K562 (cell line): ENCODE measurements around the gene FAM83D. TPM values are rescaled to one million over a fixed set of nuclear protein-coding genes. Genes with fewer than 3 reads are reported as not detected.

Experiments
- AFF1 ChIP-seq, 2 experiments: fragments of 450-650 bp; IDR thresholded peaks; 2 replicates each; pipeline ENCODE4 v1.6.1; 2018; ENCODE audit warnings: mild to moderate bottlenecking in 2 of 2, low read depth in 1 of 2; ENCODE audit not compliant: partially characterized antibody in 2 of 2
- ATF1 ChIP-seq, 2 experiments: fragments of 450-650 bp in 1 of 2; IDR thresholded peaks; 2 replicates each; pipeline ENCODE4 v1.6.1; 2016; ENCODE audit warnings: missing compliant biosample characterization in 1 of 2, missing genetic modification characterization in 1 of 2
- BRF2 ChIP-seq: IDR thresholded peaks from 3 replicates; pipeline ENCODE4 v1.6.1; 2011; ENCODE audit warnings: borderline replicate concordance, mild to moderate bottlenecking; ENCODE audit not compliant: insufficient read length, insufficient read depth
- CEBPG ChIP-seq, 3 experiments: fragments of 200-800 bp in 1 of 3; sonication (Bioruptor generic) in 1 of 3; sonication (generic) in 1 of 3; formaldehyde crosslinking in 1 of 3; IDR thresholded peaks in 2 of 3; conservative IDR thresholded peaks in 1 of 3; 2 replicates each; pipeline versions ENCODE4 v1.6.1 to v1.8.0; 2016 to 2022; ENCODE audit warnings: missing compliant biosample characterization in 2 of 3, missing genetic modification characterization in 2 of 3, mild to moderate bottlenecking in 1 of 3, missing genetic modification reagents in 1 of 3
- HMGN3 ChIP-seq: IDR thresholded peaks from 2 replicates; pipeline ENCODE4 v1.6.1; 2011; ENCODE audit warnings: borderline replicate concordance, low read depth, mild to moderate bottlenecking, mixed read lengths, low read length; ENCODE audit not compliant: insufficient read length; ENCODE audit errors: extremely low read depth
- ID3 ChIP-seq, 2 experiments: fragments of 250-450 bp in 1 of 2; fragments of 450-650 bp in 1 of 2; sonication (Bioruptor Pico) in 1 of 2; IDR thresholded peaks; 2 replicates each; pipeline versions ENCODE4 v1.6.1 to v1.8.0; 2016 to 2021; ENCODE audit warnings: mild to moderate bottlenecking in 2 of 2, moderate library complexity in 2 of 2, missing compliant biosample characterization in 1 of 2, missing genetic modification characterization in 1 of 2
- NCOA4 ChIP-seq: fragments of 450-650 bp; IDR thresholded peaks from 2 replicates; pipeline ENCODE4 v1.6.1; 2018; ENCODE audit warnings: mild to moderate bottlenecking; ENCODE audit not compliant: partially characterized antibody
- RB1 ChIP-seq: fragments of 450-650 bp; IDR thresholded peaks from 2 replicates; pipeline ENCODE4 v1.6.1; 2017; ENCODE audit warnings: low read depth, mild to moderate bottlenecking
- RBBP5 ChIP-seq: fragments of 200-600 bp; sonication (generic); IDR thresholded peaks from 2 replicates; pipeline ENCODE4 v1.6.1; 2012; ENCODE audit warnings: borderline replicate concordance, mild to moderate bottlenecking, low read length, control low read depth, inconsistent platforms; ENCODE audit not compliant: insufficient read depth, poor library complexity, severe bottlenecking
- RNF2 ChIP-seq: sonication (generic); IDR thresholded peaks from 2 replicates; pipeline ENCODE4 v1.6.1; 2016
- SIX5 ChIP-seq, 2 experiments: IDR thresholded peaks; 2 replicates each; pipeline ENCODE4 v1.6.1; 2011; ENCODE audit warnings: low read length in 2 of 2, borderline replicate concordance in 1 of 2, low read depth in 1 of 2, mild to moderate bottlenecking in 1 of 2, moderate library complexity in 1 of 2; ENCODE audit not compliant: insufficient read depth in 1 of 2
- SPI1 ChIP-seq: IDR thresholded peaks from 2 replicates; pipeline ENCODE4 v1.6.1; 2011; ENCODE audit warnings: low read depth, low read length, control low read depth, borderline replicate concordance
- TRIM25 ChIP-seq: fragments of 450-650 bp; IDR thresholded peaks from 2 replicates; pipeline ENCODE4 v1.7.0; 2016; ENCODE audit warnings: borderline replicate concordance
- YBX1 ChIP-seq: fragments of 450-650 bp; IDR thresholded peaks from 2 replicates; pipeline ENCODE4 v1.7.1; 2016; ENCODE audit warnings: mild to moderate bottlenecking
- ZNF263 ChIP-seq: sonication (generic); formaldehyde crosslinking; IDR thresholded peaks from 2 replicates; pipeline ENCODE4 v1.8.0; 2022; ENCODE audit warnings: mild to moderate bottlenecking, missing genetic modification reagents, borderline replicate concordance
- ZNF695 ChIP-seq: fragments of 450-650 bp; formaldehyde crosslinking; IDR thresholded peaks from 2 replicates; pipeline ENCODE4 v1.4.0; 2020; ENCODE audit warnings: mild to moderate bottlenecking, moderate library complexity
- ZNF77 ChIP-seq: fragments of 250-450 bp; sonication (Bioruptor Pico); IDR thresholded peaks from 2 replicates; pipeline ENCODE4 v1.5.0; 2020
- polyA plus RNA-seq, 8 experiments: library from polyadenylated mRNA; depleted of rRNA in 4 of 8; stranded (reverse) in 5 of 8; unstranded in 3 of 8; fragments of >200 nt; fragmentation: Nextera tagmentation in 2 of 8; fragmentation: Illumina TruSeq in 1 of 8; extraction: Ambion mirVana in 2 of 8; extraction: Trizol in 1 of 8; gene quantifications; 2 replicates each; pipeline versions ENCODE4 v1.2.1 to v1.2.3, GENCODE V29; 2011 to 2014; ENCODE audit warnings: inconsistent platforms in 1 of 8, missing spikeins in 1 of 8
- total RNA-seq, 7 experiments: library from RNA; depleted of rRNA in 6 of 7; stranded (reverse); fragments of >200 nt in 6 of 7; fragmentation: Illumina TruSeq in 2 of 7; extraction: Trizol in 2 of 7; gene quantifications; 2 replicates each; pipeline versions ENCODE4 v1.2.1 to v1.2.3, GENCODE V29; 2011 to 2021; ENCODE audit warnings: low replicate concordance in 1 of 7

The FAM83D gene
- total and polyA plus RNA-seq, 9 of the 15 experiments (the other 6 are each of a cell fraction or from before 2014, with no cell fraction given) = 8.2 to 66.1 (median 43.5) TPM

GRCh38 chr20:38962044-38962927 is 36.1 kb downstream of the FAM83D start, which contains the start of gene DHX35 (continued):
- TF ChIP-seq RBBP5 = peak; percentile 100
- TF ChIP-seq TRIM25 = no peak
- TF ChIP-seq YBX1 = no peak
- no peak for TF ChIP-seq CEBPG (CRISPR knock-in tag; IDR thresholded peaks at IDR 0.05)
- TF ChIP-seq CEBPG (tag; conservative IDR thresholded peaks at IDR 0.05 in 1 of 2, IDR thresholded peaks at IDR 0.05 in 1 of 2) = no peak
- peak; percentile 94 for TF ChIP-seq RB1
- TF ChIP-seq ATF1 (CRISPR knock-in tag; IDR thresholded peaks at IDR 0.05) = no peak
- peak; percentile 78 for TF ChIP-seq ATF1 (tag; IDR thresholded peaks at IDR 0.05)
- no peak for TF ChIP-seq BRF2
- TF ChIP-seq ZNF77 (CRISPR knock-in tag) = no peak
- peak; percentile 77 for TF ChIP-seq ZNF263 (CRISPR knock-in tag)
- TF ChIP-seq RNF2 = peak; percentile 71
- no peak for TF ChIP-seq ID3 (CRISPR knock-in tag; IDR thresholded peaks at IDR 0.05)
- peak; percentile 88 for TF ChIP-seq ID3 (tag; IDR thresholded peaks at IDR 0.05)
- TF ChIP-seq HMGN3 = peak; percentile 89
- no peak for TF ChIP-seq ZNF695 (CRISPR knock-in tag)
- no peak for TF ChIP-seq AFF1 (IDR thresholded peaks at IDR 0.05; ENCODE audit: low read depth in 1 of 2, partially characterized antibody in 2 of 2)
- TF ChIP-seq SIX5 (IDR thresholded peaks at IDR 0.05; ENCODE audit: borderline replicate concordance in 1 of 2, insufficient read depth in 1 of 2, low read depth in 1 of 2, low read length in 2 of 2) = peak in 1 of 2 experiments; percentile 5; a peak in 1 of 4 replicates
- no peak for TF ChIP-seq SPI1
- TF ChIP-seq NCOA4 = no peak
